ENCODE measurements around the gene CAMTA1.

DNA sequence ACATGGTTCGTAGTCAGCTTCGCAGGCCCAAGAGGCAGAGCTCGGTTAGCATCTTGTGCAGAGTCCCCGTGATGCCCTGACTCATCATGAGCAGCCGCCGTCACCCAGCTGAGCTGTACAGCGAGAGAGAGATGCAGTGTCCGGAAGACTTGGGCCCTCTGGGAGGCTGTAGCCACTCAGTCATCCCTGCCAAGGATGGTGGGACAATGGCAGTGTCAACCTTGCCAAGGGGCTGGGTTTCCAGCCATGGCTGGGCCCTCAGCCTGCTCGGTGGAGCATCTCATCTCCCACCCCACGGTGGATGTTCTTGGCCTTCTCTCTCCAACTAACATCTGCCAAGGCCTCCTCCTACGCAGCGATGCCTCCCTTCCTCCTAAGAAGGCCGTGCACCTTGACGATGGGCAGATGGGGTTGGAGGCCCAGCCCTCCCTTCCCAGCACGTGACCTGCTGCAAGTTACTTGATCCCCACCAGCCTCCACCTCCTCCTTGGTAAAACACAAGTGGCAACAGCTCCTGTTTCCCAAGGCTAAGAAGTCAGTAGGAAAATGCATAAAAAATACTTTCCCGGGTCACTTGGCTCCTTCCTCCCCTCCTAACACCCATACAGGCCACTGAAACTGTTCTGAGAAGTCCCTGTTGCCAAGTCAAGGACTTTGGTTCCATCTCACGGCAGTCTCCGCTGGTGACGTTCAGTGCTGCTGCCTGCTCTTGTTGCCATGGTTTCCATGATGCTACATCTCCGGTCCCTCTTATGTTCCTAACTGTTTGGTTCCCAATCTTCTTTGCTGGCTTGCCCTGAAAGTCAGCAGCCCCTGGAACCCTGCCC is 601.2 kb downstream of the CAMTA1 start:
- TF ChIP-seq ELF1 (tag; IDR thresholded peaks at IDR 0.05) (no peak), HDAC3 (IDR thresholded peaks at IDR 0.05; ENCODE audit: borderline replicate concordance, partially characterized antibody) (no peak), IRF9 (tag; IDR thresholded peaks at IDR 0.05) (no peak), ZNF41 (CRISPR knock-in tag; conservative IDR thresholded peaks at IDR 0.05) (no peak), POLR2A (conservative IDR thresholded peaks at IDR 0.05) (no peak), RAD51 (IDR thresholded peaks at IDR 0.05; ENCODE audit: borderline replicate concordance, low read depth) (no peak)
- TF ChIP-seq, protein P1, sequence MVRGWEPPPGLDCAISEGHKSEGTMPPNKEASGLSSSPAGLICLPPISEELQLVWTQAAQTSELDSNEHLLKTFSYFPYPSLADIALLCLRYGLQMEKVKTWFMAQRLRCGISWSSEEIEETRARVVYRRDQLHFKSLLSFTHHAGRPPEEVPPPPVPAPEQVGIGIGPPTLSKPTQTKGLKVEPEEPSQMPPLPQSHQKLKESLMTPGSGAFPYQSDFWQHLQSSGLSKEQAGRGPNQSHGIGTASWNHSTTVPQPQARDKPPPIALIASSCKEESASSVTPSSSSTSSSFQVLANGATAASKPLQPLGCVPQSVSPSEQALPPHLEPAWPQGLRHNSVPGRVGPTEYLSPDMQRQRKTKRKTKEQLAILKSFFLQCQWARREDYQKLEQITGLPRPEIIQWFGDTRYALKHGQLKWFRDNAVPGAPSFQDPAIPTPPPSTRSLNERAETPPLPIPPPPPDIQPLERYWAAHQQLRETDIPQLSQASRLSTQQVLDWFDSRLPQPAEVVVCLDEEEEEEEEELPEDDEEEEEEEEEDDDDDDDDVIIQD (CRISPR knock-in tag; IDR thresholded peaks at IDR 0.05), result no peak
- TF ChIP-seq, protein P2, sequence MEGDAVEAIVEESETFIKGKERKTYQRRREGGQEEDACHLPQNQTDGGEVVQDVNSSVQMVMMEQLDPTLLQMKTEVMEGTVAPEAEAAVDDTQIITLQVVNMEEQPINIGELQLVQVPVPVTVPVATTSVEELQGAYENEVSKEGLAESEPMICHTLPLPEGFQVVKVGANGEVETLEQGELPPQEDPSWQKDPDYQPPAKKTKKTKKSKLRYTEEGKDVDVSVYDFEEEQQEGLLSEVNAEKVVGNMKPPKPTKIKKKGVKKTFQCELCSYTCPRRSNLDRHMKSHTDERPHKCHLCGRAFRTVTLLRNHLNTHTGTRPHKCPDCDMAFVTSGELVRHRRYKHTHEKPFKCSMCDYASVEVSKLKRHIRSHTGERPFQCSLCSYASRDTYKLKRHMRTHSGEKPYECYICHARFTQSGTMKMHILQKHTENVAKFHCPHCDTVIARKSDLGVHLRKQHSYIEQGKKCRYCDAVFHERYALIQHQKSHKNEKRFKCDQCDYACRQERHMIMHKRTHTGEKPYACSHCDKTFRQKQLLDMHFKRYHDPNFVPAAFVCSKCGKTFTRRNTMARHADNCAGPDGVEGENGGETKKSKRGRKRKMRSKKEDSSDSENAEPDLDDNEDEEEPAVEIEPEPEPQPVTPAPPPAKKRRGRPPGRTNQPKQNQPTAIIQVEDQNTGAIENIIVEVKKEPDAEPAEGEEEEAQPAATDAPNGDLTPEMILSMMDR (IDR thresholded peaks at IDR 0.05 in 2 of 3, conservative IDR thresholded peaks at IDR 0.05 in 1 of 3; ENCODE audit: insufficient read depth in 2 of 3, low read depth in 1 of 3, low read length in 3 of 3), result no peak
- TF ChIP-seq, protein P3, sequence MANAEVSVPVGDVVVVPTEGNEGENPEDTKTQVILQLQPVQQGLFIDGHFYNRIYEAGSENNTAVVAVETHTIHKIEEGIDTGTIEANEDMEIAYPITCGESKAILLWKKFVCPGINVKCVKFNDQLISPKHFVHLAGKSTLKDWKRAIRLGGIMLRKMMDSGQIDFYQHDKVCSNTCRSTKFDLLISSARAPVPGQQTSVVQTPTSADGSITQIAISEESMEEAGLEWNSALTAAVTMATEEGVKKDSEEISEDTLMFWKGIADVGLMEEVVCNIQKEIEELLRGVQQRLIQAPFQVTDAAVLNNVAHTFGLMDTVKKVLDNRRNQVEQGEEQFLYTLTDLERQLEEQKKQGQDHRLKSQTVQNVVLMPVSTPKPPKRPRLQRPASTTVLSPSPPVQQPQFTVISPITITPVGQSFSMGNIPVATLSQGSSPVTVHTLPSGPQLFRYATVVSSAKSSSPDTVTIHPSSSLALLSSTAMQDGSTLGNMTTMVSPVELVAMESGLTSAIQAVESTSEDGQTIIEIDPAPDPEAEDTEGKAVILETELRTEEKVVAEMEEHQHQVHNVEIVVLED (CRISPR knock-in tag; IDR thresholded peaks at IDR 0.05), result no peak
